ENCODE data around the gene CSNK2B. TPM values are rescaled to one million over a fixed set of nuclear protein-coding genes. Genes with fewer than 3 reads are reported as not detected.

Gene CSNK2B
- total and polyA plus RNA-seq, 9 of the 15 experiments (the other 6 are each of a cell fraction or from before 2014, with no cell fraction given), result 120 to 1,126 (median 529) TPM

- no peak for ATAC-seq
- Histone ChIP-seq H3K9me3 (replicated peaks; ENCODE audit: control insufficient read depth, insufficient read depth, low read depth, low read length) (no peaks in the 10 kb centered on the region), H3K9ac (ENCODE audit: insufficient read depth in 1 of 2, low read depth in 2 of 2, low read length in 2 of 2) (peak within 1 kb of the TSS in 1 of 2 experiments; percentile 69; a peak in 2 of 4 replicates), H3K36me3 (ENCODE audit: control insufficient read depth, insufficient read depth, low read length) (peaks cover 71% of the 10 kb centered on the region), H3K79me2 (ENCODE audit: control insufficient read depth, insufficient read depth, low read length) (peaks cover 45% of the 10 kb centered on the region), H3K4me3 (no peak within 1 kb of the TSS), H3K9me1 (ENCODE audit: control insufficient read depth, insufficient read depth, low read length) (no peaks in the 10 kb centered on the region), H2AFZ (ENCODE audit: low read depth, low read length) (no peak within 1 kb of the TSS), H3K4me1 (replicated peaks in 1 of 2; ENCODE audit: control insufficient read depth in 2 of 2, insufficient read depth in 2 of 2, low read length in 2 of 2) (peaks cover 5 to 11% of the 10 kb centered on the region in 2 experiments; a peak in 3 of 5 replicates), H3K27ac (ENCODE audit: extremely low read depth, low read depth, low read length) (no peak within 1 kb of the TSS), H4K20me1 (replicated peaks; ENCODE audit: control insufficient read depth, insufficient read depth, low read length) (0 out of 2 replicates have a peak, but pooled peaks cover 3% of the 10 kb centered on the region), H3K27me3 (ENCODE audit: control insufficient read depth in 2 of 2, insufficient read depth in 2 of 2, low read length in 2 of 2) (no peaks in the 10 kb centered on the region), H3K4me2 (ENCODE audit: insufficient read depth, low read length) (no peak within 1 kb of the TSS)
- CTCF ChIA-PET (ENCODE audit: low intra/inter-chr PET ratio), result no interaction called here
- in situ Hi-C loops (cut with MboI), result no loop called here
- intact Hi-C loops (cut with micrococcal nuclease), result loop anchor here (10.0 kb wide), 1 partner anchor 505 kb away; the partner anchor contains the start of genes AGPAT1 and RNF5
- POLR2A ChIA-PET, result interaction anchor here (0.6 to 2.6 kb wide), 13 partner anchors 8 to 174 kb away, joined by 3 to 14 read pairs (median 3); partner anchors contain the start of genes ABHD16A, C6orf47, LSM2 and MSH5
- no TSS peak for BruUV-seq (replicated peaks)
- FAIRE-seq, result no peak
- TF ChIP-seq RBFOX2 (IDR thresholded peaks at IDR 0.05; ENCODE audit: low read depth, low read length), result peak; percentile 46
- TF ChIP-seq ZNF592 (IDR thresholded peaks at IDR 0.05), result no peak
- TF ChIP-seq FOXM1 (IDR thresholded peaks at IDR 0.05; ENCODE audit: low read depth), result no peak
- 0 out of 2 replicates have a peak, but pooled peaks have one; percentile 35 for TF ChIP-seq FOXM1 (CRISPR knock-in tag; IDR thresholded peaks at IDR 0.05; ENCODE audit: low read depth)
- 0 out of 2 replicates have a peak, but pooled peaks have one; percentile 6 for TF ChIP-seq POLR2AphosphoS2 (IDR thresholded peaks at IDR 0.05; ENCODE audit: low read length)
- DNase-seq (ENCODE audit: extremely low read depth in 1 of 4, low spot score in 3 of 4), result no peak
- 83% methylated on average over 8 of the region's 8 CpGs for WGBS (ENCODE audit: insufficient coverage, low coverage, missing lambda C conversion rate)
Measured at GRCh38 chr6:31669676-31670075, 3.8 kb downstream of the CSNK2B start, which contains the start of gene LY6G5B. TSS of gene LY6G5B (plus strand) at chr6:31669976. CDS start at chr6:31670951, 975 bp downstream.
